8988T (cell line): ENCODE data around the gene GLIS2.
"Not testable (repeated sequence)": the region's sequence is repeated elsewhere in the genome, so short reads cannot be mapped to it uniquely, and the experiment has no call there.

ENCODE experiments used
- DNase-seq: peaks from one replicate; pipeline ENCODE4 v3.0.0; 2011

Gene GLIS2

GRCh38 chr16:4337540-4338088, 21.7 kb downstream of the GLIS2 start:
- DNase-seq = no peak

- DNase-seq = no peak
These were observed 22.3 kb downstream of the GLIS2 start for GRCh38 chr16:4338125-4338582.

GRCh38 chr16:4338712-4339299, 22.9 kb downstream of the GLIS2 start:
- no peak for DNase-seq

- no peak for DNase-seq
These were observed 23.6 kb downstream of the GLIS2 start for GRCh38 chr16:4339455-4339854.

- DNase-seq = no peak
These were observed 24.0 kb downstream of the GLIS2 start for GRCh38 chr16:4339909-4340308.

DNA sequence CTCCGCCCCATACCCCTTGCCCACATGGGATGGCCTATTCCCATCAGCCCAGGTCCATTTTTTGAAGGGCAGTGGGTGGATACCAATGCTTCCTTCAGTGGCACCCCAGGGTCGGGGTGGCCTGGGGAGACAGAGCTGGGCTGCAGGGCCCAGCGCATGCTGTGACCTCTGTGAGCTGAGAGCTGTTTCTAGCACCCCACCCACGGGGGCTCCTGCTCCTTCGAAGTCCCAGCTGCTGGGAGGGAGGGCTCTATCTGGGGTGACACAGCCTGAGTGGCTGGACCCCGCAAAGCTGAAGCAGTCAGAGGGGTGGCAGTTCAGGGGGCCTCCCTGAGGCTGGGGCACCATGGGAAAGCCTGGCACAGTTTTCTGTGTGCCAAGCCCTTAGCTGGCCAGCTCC, 24.6 kb downstream of the GLIS2 start:
- no peak for DNase-seq

GRCh38 chr16:4341250-4341649, 25.4 kb downstream of the GLIS2 start:
- DNase-seq = no peak

DNA sequence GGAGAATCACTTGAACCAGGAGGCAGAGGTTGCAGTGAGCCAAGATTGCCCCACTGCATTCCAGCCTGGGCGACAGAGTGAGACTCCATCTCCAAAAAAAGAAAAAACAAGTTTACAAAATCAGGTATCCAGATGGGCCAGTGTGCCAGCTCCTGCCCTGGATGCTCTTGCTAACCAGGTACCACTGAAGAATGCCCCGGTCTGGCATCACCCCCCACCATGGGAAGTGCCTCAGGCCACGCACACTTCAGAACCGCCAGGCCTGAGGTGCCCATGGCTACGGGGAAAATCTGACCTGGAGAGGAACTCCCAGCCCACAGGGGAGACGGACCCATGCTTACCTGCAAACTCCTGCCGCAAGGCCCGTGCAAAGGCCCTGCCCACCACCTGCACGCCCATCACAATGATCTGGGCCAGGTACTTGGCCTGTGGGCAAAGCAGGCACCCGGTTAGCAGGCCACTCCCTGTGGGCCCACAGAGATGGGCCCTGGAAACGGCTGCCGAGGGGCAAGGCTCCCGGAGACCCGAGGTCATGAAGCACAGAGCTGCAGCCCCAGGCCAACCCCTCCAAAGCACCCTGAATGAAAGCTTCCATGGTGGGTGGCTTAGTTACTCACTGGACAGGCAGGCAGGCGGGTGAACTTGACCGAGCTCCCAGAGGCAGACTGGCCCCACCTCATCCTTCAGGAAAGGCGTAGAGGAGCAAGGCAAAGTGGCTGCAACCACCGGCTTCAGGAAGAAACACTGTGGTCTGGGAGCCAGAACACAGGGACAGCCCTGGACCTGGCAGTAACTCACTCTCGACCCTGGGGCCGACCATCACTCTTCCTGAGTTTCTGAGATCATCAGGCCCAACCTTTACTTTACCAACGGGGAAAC, 27.2 kb downstream of the GLIS2 start:
- DNase-seq = no peak

DNA sequence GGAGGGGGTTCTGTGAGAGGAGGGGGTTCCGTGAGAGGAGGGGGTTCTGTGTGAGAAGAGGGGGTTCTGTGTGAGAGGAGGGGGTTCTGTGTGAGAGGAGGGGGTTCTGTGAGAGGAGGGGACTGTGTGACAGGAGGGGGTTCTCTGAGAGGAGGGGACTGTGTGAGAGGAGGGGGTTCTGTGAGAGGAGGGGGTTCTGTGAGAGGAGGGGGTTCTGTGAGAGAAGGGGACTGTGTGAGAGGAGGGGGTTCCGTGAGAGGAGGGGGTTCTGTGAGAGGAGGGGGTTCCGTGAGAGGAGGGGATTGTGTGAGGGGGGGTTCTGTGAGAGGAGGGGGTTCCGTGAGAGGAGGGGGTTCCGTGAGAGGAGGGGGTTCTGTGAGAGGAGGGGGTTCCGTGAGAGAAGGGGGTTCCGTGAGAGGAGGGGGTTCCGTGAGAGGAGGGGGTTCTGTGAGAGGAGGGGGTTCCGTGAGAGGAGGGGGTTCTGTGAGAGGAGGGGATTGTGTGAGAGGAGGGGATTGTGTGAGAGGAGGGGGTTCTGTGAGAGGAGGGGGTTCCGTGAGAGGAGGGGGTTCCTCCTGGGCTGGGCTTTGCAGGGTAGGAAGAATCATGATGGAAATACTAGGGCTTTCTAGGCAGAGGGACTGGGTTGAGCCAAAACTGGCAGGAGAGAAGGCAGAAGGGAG, 28.6 kb downstream of the GLIS2 start:
- DNase-seq = not testable (repeated sequence)

GRCh38 chr16:4344983-4345835, 29.3 kb downstream of the GLIS2 start:
- DNase-seq = no peak

DNA sequence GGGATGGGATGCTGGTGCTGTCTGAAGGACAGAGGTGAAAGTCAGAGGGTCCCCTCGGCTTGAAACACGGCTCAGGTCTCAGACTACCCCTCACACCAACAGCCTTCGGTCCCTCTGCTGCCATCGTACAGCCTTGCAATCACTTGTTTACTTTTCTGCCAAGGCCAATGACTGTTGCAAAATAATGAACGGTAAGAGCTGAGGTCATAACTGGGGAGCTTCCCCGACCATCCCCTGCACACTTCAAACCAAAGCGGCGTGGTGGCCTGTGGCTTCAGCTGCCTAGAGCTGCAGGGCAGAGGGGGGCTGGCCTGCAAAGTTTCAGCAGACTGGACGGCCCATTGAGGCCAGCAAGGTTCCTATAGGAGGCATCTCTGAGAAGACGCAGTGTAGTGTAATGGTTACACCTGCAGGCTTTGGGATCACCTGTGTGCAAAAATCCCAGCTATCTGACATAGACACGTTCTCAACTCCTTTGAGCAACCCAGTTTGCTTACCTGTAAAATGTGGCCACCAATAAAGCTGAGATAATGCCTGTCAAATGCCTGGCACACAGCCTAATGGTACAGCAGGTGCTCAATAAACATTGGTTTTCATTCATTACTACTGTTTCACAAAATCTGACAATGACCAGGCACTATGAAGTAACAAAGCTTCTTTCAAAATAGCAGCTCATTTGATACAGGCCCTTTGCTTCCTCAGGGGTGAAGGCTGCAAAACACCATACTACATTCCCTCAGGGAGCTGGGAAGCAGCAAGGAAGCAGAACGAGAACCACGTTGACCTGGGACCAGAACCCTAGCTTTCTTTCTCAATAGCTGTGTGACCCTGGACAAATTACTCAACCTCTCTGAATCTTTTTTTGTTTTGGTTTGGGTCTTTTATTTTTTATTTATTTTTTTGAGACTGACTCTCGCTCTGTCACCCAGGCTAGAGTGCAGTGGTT, 30.2 kb downstream of the GLIS2 start:
- no peak for DNase-seq

GRCh38 chr16:4347010-4347409, 31.1 kb downstream of the GLIS2 start:
- no peak for DNase-seq

DNA sequence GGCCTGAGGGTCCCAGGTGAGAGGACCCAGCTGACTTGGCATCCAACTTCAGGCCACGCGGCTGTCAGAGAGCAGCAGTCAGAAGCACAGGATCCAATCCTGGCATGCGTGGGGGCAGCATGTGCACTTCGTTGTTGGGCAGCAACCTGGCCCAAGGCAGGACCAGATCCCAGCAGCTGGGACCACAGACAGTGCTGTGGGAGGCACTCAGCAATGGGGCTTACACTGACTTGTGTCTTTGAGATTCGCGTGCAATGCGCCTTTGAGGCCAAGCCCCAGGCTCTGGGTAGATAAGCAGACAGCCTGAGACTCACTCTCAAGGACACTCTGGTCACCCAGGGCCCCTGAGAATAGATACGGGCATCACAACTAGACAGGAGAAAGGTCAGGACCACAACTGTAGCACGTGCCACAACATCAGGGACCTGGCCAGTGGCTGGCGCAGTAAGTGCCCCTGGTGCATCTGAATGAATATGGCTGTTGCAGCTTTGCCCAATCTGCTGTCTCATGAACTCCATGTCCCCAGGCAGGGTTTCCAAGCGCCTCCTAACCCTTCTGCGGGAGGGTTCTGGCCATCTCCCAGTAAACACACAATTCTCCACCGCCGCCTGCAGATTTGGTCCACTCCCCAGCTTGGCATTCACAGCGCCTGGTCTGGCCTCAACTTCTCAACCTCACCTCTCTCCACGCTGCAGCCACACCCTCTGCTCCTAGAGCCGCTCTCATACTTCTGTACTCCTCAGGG, 32.1 kb downstream of the GLIS2 start:
- DNase-seq = no peak

- DNase-seq = no peak
These were observed 33.5 kb downstream of the GLIS2 start for GRCh38 chr16:4349332-4349731.

DNA sequence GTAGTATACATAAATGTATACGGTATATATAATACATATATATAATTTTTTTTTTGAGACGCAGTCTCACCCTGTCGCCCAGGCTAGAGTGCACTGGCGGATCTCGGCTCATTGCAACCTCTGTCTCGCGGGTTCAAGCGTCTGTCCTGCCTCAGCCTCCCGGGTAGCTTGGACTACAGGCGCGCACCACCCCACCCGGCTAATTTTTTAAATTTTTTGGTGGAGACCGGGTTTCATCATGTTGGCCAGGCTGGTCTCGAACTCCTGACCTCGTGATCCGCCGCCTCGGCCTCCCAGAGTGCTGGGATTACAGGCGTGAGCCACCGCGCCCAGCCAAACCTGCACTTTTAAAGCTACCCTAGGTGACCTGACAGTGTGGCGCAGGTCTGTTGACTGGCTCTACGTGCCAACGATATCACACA, 34.5 kb downstream of the GLIS2 start:
- no peak for DNase-seq

DNA sequence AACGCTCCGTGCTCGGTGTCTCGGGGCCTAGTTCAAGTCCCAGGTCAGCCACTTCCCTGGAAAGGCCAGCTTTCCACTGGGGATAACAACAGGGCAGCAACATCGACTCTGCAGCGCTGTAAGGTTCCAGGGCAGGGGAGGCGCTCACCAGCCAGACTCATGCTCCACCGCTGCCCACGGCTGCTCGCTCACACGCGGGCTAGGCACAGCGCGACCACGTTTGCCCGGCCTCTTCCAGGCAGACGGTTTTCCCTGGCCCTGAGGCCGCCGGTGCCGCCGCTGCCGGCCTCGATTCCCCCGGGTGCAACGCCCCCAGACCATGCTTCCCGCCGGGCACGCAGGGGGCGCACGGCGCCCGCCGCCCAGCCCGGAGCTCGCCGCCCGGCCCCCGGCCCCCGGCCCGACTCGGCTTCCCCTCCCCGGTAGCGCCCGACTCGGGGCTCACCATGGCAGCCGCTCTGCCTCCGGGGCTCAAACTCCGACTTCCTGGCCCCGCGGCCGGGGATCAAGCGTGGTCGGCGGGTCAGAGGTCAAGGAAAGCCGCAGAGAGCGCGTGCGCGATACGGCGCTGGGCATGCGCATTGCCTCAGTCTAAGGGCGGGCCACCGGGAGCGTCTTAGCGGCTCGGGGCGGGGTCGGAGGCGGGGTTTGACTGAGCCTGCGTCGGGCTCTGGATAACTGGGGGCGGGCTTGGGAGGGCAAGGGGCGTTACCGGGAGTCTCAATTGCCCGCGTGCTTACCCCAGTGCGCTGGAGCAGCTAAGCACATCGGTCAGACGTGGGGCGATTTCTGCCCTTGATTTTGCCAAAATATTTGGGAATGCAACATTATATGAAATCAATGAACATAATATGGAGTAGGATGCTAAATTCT, 35.2 kb downstream of the GLIS2 start, which contains the start of gene PAM16:
Gene PAM16 (minus strand): TSS at position 535 of the 873 bp plus-strand sequence. CDS start 87 bp downstream, at position 448.
- peak; percentile 80 for DNase-seq

- DNase-seq = no peak
These were observed 36.0 kb downstream of the GLIS2 start for GRCh38 chr16:4351880-4352279.

- no peak for DNase-seq
These were observed 37.0 kb downstream of the GLIS2 start for GRCh38 chr16:4352843-4353242.

- no peak for DNase-seq
These were observed 37.8 kb downstream of the GLIS2 start for GRCh38 chr16:4353675-4354074.
